Keratinocyte (primary cell): ENCODE measurements around the gene SUPT5H.

Source experiments
- EZH2 ChIP-seq: IDR thresholded peaks from one replicate; pipeline ENCODE4 v1.6.1; 2012; ENCODE audit warnings: inconsistent platforms, mild to moderate bottlenecking, low read length, moderate library complexity
- TF ChIP-seq, protein P1 (sequence below), 3 experiments: IDR thresholded peaks in 1 of 3; conservative IDR thresholded peaks in 1 of 3; optimal IDR thresholded peaks in 1 of 3; 2 replicates in 2 of 3; 3 replicates in 1 of 3; pipeline versions ENCODE3 to v1.5.1; 2011; ENCODE audit warnings: low read length in 3 of 3, mild to moderate bottlenecking in 3 of 3, moderate library complexity in 2 of 3, control low read depth in 1 of 3, inconsistent platforms in 1 of 3; ENCODE audit not compliant: insufficient read depth in 2 of 3; ENCODE audit errors: extremely low read depth in 1 of 3

DNA sequence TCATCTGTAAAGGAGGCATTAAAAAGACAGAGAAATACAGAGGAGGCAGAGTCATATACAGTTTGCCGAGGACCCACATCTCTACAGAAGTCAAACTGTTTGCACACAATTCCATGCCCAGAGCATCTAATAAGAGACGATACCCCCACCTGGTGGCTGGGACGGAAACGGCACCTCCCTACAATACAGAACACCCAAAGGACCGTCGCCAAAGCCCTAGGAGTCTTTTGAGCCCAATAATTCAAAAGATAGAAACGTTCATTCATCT, 33.6 kb upstream of the SUPT5H start:
- TF ChIP-seq, protein P1, sequence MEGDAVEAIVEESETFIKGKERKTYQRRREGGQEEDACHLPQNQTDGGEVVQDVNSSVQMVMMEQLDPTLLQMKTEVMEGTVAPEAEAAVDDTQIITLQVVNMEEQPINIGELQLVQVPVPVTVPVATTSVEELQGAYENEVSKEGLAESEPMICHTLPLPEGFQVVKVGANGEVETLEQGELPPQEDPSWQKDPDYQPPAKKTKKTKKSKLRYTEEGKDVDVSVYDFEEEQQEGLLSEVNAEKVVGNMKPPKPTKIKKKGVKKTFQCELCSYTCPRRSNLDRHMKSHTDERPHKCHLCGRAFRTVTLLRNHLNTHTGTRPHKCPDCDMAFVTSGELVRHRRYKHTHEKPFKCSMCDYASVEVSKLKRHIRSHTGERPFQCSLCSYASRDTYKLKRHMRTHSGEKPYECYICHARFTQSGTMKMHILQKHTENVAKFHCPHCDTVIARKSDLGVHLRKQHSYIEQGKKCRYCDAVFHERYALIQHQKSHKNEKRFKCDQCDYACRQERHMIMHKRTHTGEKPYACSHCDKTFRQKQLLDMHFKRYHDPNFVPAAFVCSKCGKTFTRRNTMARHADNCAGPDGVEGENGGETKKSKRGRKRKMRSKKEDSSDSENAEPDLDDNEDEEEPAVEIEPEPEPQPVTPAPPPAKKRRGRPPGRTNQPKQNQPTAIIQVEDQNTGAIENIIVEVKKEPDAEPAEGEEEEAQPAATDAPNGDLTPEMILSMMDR (optimal IDR thresholded peaks at IDR 0.05 in 1 of 3, IDR thresholded peaks at IDR 0.05 in 1 of 3, conservative IDR thresholded peaks at IDR 0.05 in 1 of 3; ENCODE audit: extremely low read depth in 1 of 3, insufficient read depth in 2 of 3, low read length in 3 of 3), result peak; percentile 79 to 94 (median 93)
- no peak for TF ChIP-seq EZH2
